SU-DHL-6 (cell line): Measurements from ENCODE around the gene KMT2E.

Source experiments
- CTCF ChIP-seq: fragments of 200-600 bp; sonication (generic); IDR thresholded peaks from one replicate; pipeline ENCODE4 v1.5.1; 2017; ENCODE audit warnings: antibody characterized with exemption, mild to moderate bottlenecking, low read length, moderate library complexity; ENCODE audit not compliant: insufficient read depth, poor library complexity, severe bottlenecking
- EZH2phosphoT487 ChIP-seq: fragments of 200-600 bp; sonication (generic), shearing (Covaris generic); conservative IDR thresholded peaks from 2 replicates; pipeline ENCODE4 v1.6.1; 2018; ENCODE audit warnings: mild to moderate bottlenecking, antibody characterized with exemption, low read length, moderate library complexity, mixed read lengths

GRCh38 chr7:105055084-105055483, 41.1 kb downstream of the KMT2E start:
- no peak for TF ChIP-seq CTCF
- TF ChIP-seq EZH2phosphoT487 = no peak
